HL-60 (cell line): ENCODE data around the gene PITPNC1.

Source experiments
- DNase-seq, 2 experiments: peaks; one replicate each; pipeline ENCODE4 v3.0.0-alpha.2; 2010 to 2020; ENCODE audit warnings: low read depth in 1 of 2, low spot score in 1 of 2
- H3K27ac ChIP-seq: fragments of 250-450 bp; sonication (Bioruptor Pico); replicated peaks from 2 replicates; pipeline ENCODE4 v1.5.1; 2020; ENCODE audit warnings: mild to moderate bottlenecking, moderate library complexity
- H3K27me3 ChIP-seq: fragments of 250-450 bp; sonication (Bioruptor Pico); 2 replicates; pipeline ENCODE4 v1.5.1; 2021; ENCODE audit warnings: mild to moderate bottlenecking, moderate library complexity; ENCODE audit not compliant: insufficient read depth, poor library complexity, severe bottlenecking
- H3K4me3 ChIP-seq: replicated peaks from 2 replicates; pipeline ENCODE4 v1.5.1; 2011; ENCODE audit warnings: mild to moderate bottlenecking, control low read depth, low read length; ENCODE audit not compliant: insufficient read depth
- CTCF ChIP-seq: IDR thresholded peaks from one replicate; pipeline ENCODE4 v1.5.1; 2011; ENCODE audit warnings: low read length, control low read depth, inconsistent platforms; ENCODE audit not compliant: insufficient read depth
- GABPA ChIP-seq: IDR thresholded peaks from 2 replicates; pipeline ENCODE4 v1.6.1; 2012; ENCODE audit warnings: low read depth
- POLR2AphosphoS5 ChIP-seq: IDR thresholded peaks from 2 replicates; pipeline ENCODE4 v1.6.1; 2012; ENCODE audit warnings: low read depth
- SPI1 ChIP-seq: IDR thresholded peaks from 2 replicates; pipeline ENCODE4 v1.6.1; 2012; ENCODE audit warnings: low read depth, mild to moderate bottlenecking, borderline replicate concordance
- TF ChIP-seq, protein P1 (sequence below): IDR thresholded peaks from 2 replicates; pipeline ENCODE4 v1.6.1; 2012; ENCODE audit warnings: low read depth; ENCODE audit not compliant: insufficient replicate concordance

The PITPNC1 gene

DNA sequence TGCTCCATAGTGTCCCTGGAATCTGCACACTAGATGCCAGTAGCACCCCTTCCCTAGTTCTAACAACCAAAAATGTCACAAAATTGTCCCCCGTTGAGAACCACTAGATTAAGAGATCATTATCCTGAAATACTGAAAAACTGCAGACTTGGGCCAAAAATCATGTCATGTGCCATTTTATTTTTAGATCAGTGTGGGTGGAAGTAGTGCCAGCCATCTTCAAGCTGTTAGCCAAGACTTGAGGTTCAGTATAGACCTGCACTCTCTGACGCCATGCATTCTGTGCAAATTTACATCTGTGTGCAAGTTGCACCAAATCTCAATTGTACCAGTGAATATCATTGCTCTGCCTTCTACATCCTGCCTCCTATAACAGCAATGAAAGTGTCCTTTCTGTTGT is 309.2 kb downstream of the PITPNC1 start:
- no peaks in the 10 kb centered on the region for H3K27me3 ChIP-seq
- DNase-seq = no peak
- H3K4me3 ChIP-seq = no peak overlapping the region
- TF ChIP-seq GABPA (no peak), CTCF (no peak), SPI1 (no peak), POLR2AphosphoS5 (no peak)
- TF ChIP-seq, protein P1, sequence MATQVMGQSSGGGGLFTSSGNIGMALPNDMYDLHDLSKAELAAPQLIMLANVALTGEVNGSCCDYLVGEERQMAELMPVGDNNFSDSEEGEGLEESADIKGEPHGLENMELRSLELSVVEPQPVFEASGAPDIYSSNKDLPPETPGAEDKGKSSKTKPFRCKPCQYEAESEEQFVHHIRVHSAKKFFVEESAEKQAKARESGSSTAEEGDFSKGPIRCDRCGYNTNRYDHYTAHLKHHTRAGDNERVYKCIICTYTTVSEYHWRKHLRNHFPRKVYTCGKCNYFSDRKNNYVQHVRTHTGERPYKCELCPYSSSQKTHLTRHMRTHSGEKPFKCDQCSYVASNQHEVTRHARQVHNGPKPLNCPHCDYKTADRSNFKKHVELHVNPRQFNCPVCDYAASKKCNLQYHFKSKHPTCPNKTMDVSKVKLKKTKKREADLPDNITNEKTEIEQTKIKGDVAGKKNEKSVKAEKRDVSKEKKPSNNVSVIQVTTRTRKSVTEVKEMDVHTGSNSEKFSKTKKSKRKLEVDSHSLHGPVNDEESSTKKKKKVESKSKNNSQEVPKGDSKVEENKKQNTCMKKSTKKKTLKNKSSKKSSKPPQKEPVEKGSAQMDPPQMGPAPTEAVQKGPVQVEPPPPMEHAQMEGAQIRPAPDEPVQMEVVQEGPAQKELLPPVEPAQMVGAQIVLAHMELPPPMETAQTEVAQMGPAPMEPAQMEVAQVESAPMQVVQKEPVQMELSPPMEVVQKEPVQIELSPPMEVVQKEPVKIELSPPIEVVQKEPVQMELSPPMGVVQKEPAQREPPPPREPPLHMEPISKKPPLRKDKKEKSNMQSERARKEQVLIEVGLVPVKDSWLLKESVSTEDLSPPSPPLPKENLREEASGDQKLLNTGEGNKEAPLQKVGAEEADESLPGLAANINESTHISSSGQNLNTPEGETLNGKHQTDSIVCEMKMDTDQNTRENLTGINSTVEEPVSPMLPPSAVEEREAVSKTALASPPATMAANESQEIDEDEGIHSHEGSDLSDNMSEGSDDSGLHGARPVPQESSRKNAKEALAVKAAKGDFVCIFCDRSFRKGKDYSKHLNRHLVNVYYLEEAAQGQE = no peak
- no peak overlapping the region for H3K27ac ChIP-seq

DNA sequence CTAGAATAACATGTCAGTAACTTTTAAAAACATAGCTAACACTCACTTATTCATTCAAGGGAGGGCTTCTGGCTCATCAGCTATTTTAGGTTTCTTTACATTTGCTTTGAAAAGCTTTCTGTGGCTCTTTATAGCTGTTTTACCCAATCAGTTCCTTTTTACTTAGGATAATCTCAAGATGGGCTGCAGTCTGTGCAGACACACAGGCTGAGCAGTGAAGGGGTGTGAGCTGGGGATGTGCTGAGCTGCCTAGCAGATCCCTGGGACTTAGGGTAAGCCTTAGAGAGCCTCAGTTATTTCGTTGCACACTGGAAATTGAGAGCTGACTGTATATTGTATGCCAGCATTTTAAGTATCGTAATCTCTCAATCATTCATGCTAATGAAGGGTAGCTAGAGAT is 310.4 kb downstream of the PITPNC1 start:
- TF ChIP-seq CTCF (no peak), SPI1 (no peak)
- TF ChIP-seq, protein P1 = no peak
- no peak for DNase-seq
- H3K4me3 ChIP-seq = no peak overlapping the region
- H3K27me3 ChIP-seq = no peaks in the 10 kb centered on the region
- no peak overlapping the region for H3K27ac ChIP-seq

- Histone ChIP-seq H3K27me3 (no peaks in the 10 kb centered on the region), H3K27ac (no peak overlapping the region), H3K4me3 (no peak overlapping the region)
- TF ChIP-seq CTCF (peak; percentile 42), GABPA (no peak)
- DNase-seq = peak; percentile 29 to 59
Measured at GRCh38 chr17:67689534-67690177, 312.6 kb downstream of the PITPNC1 start.

- TF ChIP-seq SPI1 (no peak), CTCF (no peak), GABPA (no peak), POLR2AphosphoS5 (no peak)
- TF ChIP-seq, protein P1 = no peak
- Histone ChIP-seq H3K27ac (no peak overlapping the region), H3K27me3 (no peaks in the 10 kb centered on the region), H3K4me3 (no peak overlapping the region)
- no peak for DNase-seq
Measured at GRCh38 chr17:67693811-67694210, 316.7 kb downstream of the PITPNC1 start.
